ENCODE measurements around the gene HACD3.
"Not testable (repeated sequence)": the region's sequence is repeated elsewhere in the genome, so short reads cannot be mapped to it uniquely, and the experiment has no call there.

The HACD3 gene

GRCh38 chr15:65532738-65533051 lies 2.4 kb downstream of the HACD3 start:
- no peaks in the 10 kb centered on the region for H3K9me3 Mint-ChIP-seq
- ATAC-seq = no peak
- H3K4me1 Mint-ChIP-seq = peaks cover 47% of the 10 kb centered on the region
- H3K27ac Mint-ChIP-seq = no peak overlapping the region
- H3K36me3 Mint-ChIP-seq = no peaks in the 10 kb centered on the region
- H3K27me3 Mint-ChIP-seq = no peaks in the 10 kb centered on the region
- H3K4me3 Mint-ChIP-seq = no peak overlapping the region

GRCh38 chr15:65533057-65533756 lies 2.9 kb downstream of the HACD3 start:
- ATAC-seq = no peak
- Mint-ChIP-seq H3K27me3 (no peaks in the 10 kb centered on the region), H3K4me3 (no peak overlapping the region), H3K4me1 (peaks cover 51% of the 10 kb centered on the region), H3K9me3 (no peaks in the 10 kb centered on the region), H3K27ac (no peak overlapping the region), H3K36me3 (no peaks in the 10 kb centered on the region)

GRCh38 chr15:65535192-65535591 lies 4.9 kb downstream of the HACD3 start:
- no peak for ATAC-seq
- H3K27ac Mint-ChIP-seq = no peak overlapping the region
- H3K4me3 Mint-ChIP-seq = no peak overlapping the region
- H3K27me3 Mint-ChIP-seq = no peaks in the 10 kb centered on the region
- H3K36me3 Mint-ChIP-seq = no peaks in the 10 kb centered on the region
- H3K9me3 Mint-ChIP-seq = no peaks in the 10 kb centered on the region
- H3K4me1 Mint-ChIP-seq = peaks cover 42% of the 10 kb centered on the region

GRCh38 chr15:65540314-65540713 lies 10.1 kb downstream of the HACD3 start:
- Mint-ChIP-seq H3K9me3 (no peaks in the 10 kb centered on the region), H3K36me3 (no peaks in the 10 kb centered on the region), H3K4me1 (peaks cover 14% of the 10 kb centered on the region), H3K4me3 (no peak overlapping the region), H3K27me3 (no peaks in the 10 kb centered on the region), H3K27ac (no peak overlapping the region)
- ATAC-seq = no peak

GRCh38 chr15:65541231-65541820 lies 11.1 kb downstream of the HACD3 start:
- no peaks in the 10 kb centered on the region for H3K36me3 Mint-ChIP-seq
- ATAC-seq = no peak

GRCh38 chr15:65547841-65548240 lies 17.6 kb downstream of the HACD3 start:
- H3K4me3 Mint-ChIP-seq = no peak overlapping the region
- H3K36me3 Mint-ChIP-seq = peaks cover 1% of the 10 kb centered on the region
- H3K9me3 Mint-ChIP-seq = no peaks in the 10 kb centered on the region
- H3K27ac Mint-ChIP-seq = no peak overlapping the region
- peaks cover 7% of the 10 kb centered on the region for H3K4me1 Mint-ChIP-seq
- no peak for ATAC-seq
- no peaks in the 10 kb centered on the region for H3K27me3 Mint-ChIP-seq

More at GRCh38 chr15:65541231-65541820, 11.1 kb downstream of the HACD3 start:
- Mint-ChIP-seq H3K27me3 (no peaks in the 10 kb centered on the region), H3K9me3 (no peaks in the 10 kb centered on the region), H3K4me3 (no peak overlapping the region), H3K27ac (no peak overlapping the region), H3K4me1 (peaks cover 14% of the 10 kb centered on the region)

GRCh38 chr15:65549288-65549687 lies 19.0 kb downstream of the HACD3 start:
- H3K9me3 Mint-ChIP-seq = not testable (repeated sequence)
- H3K36me3 Mint-ChIP-seq = peaks cover 16% of the 10 kb centered on the region

GRCh38 chr15:65550681-65551098 lies 20.4 kb downstream of the HACD3 start:
- no peak overlapping the region for H3K27ac Mint-ChIP-seq
- no peaks in the 10 kb centered on the region for H3K27me3 Mint-ChIP-seq
- no peak for ATAC-seq

More at GRCh38 chr15:65549288-65549687, 19.0 kb downstream of the HACD3 start:
- not testable (repeated sequence) for H3K4me3 Mint-ChIP-seq, H3K27ac Mint-ChIP-seq, H3K27me3 Mint-ChIP-seq, ATAC-seq, H3K4me1 Mint-ChIP-seq

GRCh38 chr15:65551183-65551582 lies 20.9 kb downstream of the HACD3 start:
- no peaks in the 10 kb centered on the region for H3K9me3 Mint-ChIP-seq

More at GRCh38 chr15:65550681-65551098, 20.4 kb downstream of the HACD3 start:
- H3K9me3 Mint-ChIP-seq = no peaks in the 10 kb centered on the region
- H3K36me3 Mint-ChIP-seq = peaks cover 24% of the 10 kb centered on the region
- H3K4me1 Mint-ChIP-seq = peaks cover 7% of the 10 kb centered on the region
- H3K4me3 Mint-ChIP-seq = no peak overlapping the region

GRCh38 chr15:65552851-65553250 lies 22.6 kb downstream of the HACD3 start:
- H3K4me1 Mint-ChIP-seq, ATAC-seq, H3K9me3 Mint-ChIP-seq, H3K4me3 Mint-ChIP-seq, H3K27me3 Mint-ChIP-seq, H3K27ac Mint-ChIP-seq: not testable (repeated sequence)
- H3K36me3 Mint-ChIP-seq = peaks cover 36% of the 10 kb centered on the region

More at GRCh38 chr15:65551183-65551582, 20.9 kb downstream of the HACD3 start:
- no peaks in the 10 kb centered on the region for H3K27me3 Mint-ChIP-seq
- no peak for ATAC-seq
- peaks cover 26% of the 10 kb centered on the region for H3K36me3 Mint-ChIP-seq
- peaks cover 7% of the 10 kb centered on the region for H3K4me1 Mint-ChIP-seq
- no peak overlapping the region for H3K4me3 Mint-ChIP-seq
- no peak overlapping the region for H3K27ac Mint-ChIP-seq

GRCh38 chr15:65553691-65554090 lies 23.4 kb downstream of the HACD3 start:
- ATAC-seq = no peak
- Mint-ChIP-seq H3K9me3 (no peaks in the 10 kb centered on the region), H3K4me3 (no peak overlapping the region), H3K27ac (no peak overlapping the region), H3K36me3 (peaks cover 45% of the 10 kb centered on the region), H3K4me1 (no peaks in the 10 kb centered on the region), H3K27me3 (no peaks in the 10 kb centered on the region)

- Mint-ChIP-seq H3K4me1 (no peaks in the 10 kb centered on the region), H3K36me3 (peaks cover 66% of the 10 kb centered on the region), H3K4me3 (no peak overlapping the region), H3K9me3 (no peaks in the 10 kb centered on the region), H3K27me3 (no peaks in the 10 kb centered on the region), H3K27ac (no peak overlapping the region)
- ATAC-seq = no peak
Observed at GRCh38 chr15:65556622-65557021, 26.4 kb downstream of the HACD3 start.

GRCh38 chr15:65558336-65558735 lies 28.1 kb downstream of the HACD3 start:
- Mint-ChIP-seq H3K36me3 (peaks cover 75% of the 10 kb centered on the region), H3K9me3 (no peaks in the 10 kb centered on the region), H3K27ac (no peak overlapping the region), H3K27me3 (no peaks in the 10 kb centered on the region), H3K4me3 (no peak overlapping the region), H3K4me1 (no peaks in the 10 kb centered on the region)
- ATAC-seq = no peak

- H3K27ac Mint-ChIP-seq = no peak overlapping the region
- no peaks in the 10 kb centered on the region for H3K9me3 Mint-ChIP-seq
- no peak for ATAC-seq
- no peaks in the 10 kb centered on the region for H3K27me3 Mint-ChIP-seq
- no peak overlapping the region for H3K4me3 Mint-ChIP-seq
- H3K4me1 Mint-ChIP-seq = no peaks in the 10 kb centered on the region
- peaks cover 75% of the 10 kb centered on the region for H3K36me3 Mint-ChIP-seq
Observed at GRCh38 chr15:65558997-65559760, 28.9 kb downstream of the HACD3 start.

- no peaks in the 10 kb centered on the region for H3K9me3 Mint-ChIP-seq
- no peak for ATAC-seq
- peaks cover 80% of the 10 kb centered on the region for H3K36me3 Mint-ChIP-seq
- H3K4me1 Mint-ChIP-seq = no peaks in the 10 kb centered on the region
- H3K27ac Mint-ChIP-seq = no peak overlapping the region
- H3K27me3 Mint-ChIP-seq = no peaks in the 10 kb centered on the region
- no peak overlapping the region for H3K4me3 Mint-ChIP-seq
Observed at GRCh38 chr15:65559941-65560340, 29.7 kb downstream of the HACD3 start.

GRCh38 chr15:65561934-65562333 lies 31.7 kb downstream of the HACD3 start:
- no peak for ATAC-seq
- H3K4me1 Mint-ChIP-seq = no peaks in the 10 kb centered on the region
- H3K9me3 Mint-ChIP-seq = peaks cover 4% of the 10 kb centered on the region
- no peak overlapping the region for H3K4me3 Mint-ChIP-seq
- no peaks in the 10 kb centered on the region for H3K27me3 Mint-ChIP-seq
- H3K36me3 Mint-ChIP-seq = peaks cover 83% of the 10 kb centered on the region
- no peak overlapping the region for H3K27ac Mint-ChIP-seq
